ENCODE results near the gene TNS1.

DNA sequence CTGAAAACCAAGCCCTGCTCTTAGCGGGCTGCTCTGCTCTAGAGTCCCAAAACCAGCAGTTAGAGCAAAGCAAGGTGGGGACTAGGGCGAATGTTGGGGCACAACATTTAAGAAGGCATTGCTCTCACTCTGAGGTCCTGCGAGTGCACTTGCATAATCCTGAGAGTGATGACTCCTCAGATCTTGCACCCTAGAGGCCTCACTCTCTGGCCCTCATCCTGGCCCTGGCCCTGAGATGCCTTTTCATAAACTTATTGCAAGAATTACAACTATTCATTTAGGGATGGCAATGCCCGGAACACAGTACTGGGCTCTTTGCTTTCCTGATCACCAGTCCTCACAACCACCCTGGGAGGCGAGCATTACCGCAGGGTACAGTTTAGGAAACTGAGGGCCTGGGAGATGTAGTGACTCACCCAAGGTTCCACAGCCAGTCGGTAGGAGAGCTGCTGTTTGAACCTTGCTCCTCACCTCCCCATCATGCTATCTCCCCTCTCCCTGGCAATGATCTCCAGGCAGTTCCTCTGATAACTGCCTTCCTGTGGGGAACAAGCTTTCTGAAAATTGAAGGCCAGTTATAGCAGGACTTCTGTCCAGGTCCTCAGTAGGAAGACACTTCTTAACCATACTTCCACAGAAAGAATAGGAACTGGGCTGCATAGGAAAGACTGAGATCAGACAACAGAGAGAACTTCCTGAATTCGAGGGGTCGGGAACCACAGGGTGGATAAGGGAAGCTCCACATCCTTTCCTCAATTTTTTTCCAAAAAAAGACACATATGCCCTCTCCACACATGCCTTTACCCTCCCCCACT, 91.3 kb downstream of the TNS1 start:
- TF ChIP-seq, protein P1, sequence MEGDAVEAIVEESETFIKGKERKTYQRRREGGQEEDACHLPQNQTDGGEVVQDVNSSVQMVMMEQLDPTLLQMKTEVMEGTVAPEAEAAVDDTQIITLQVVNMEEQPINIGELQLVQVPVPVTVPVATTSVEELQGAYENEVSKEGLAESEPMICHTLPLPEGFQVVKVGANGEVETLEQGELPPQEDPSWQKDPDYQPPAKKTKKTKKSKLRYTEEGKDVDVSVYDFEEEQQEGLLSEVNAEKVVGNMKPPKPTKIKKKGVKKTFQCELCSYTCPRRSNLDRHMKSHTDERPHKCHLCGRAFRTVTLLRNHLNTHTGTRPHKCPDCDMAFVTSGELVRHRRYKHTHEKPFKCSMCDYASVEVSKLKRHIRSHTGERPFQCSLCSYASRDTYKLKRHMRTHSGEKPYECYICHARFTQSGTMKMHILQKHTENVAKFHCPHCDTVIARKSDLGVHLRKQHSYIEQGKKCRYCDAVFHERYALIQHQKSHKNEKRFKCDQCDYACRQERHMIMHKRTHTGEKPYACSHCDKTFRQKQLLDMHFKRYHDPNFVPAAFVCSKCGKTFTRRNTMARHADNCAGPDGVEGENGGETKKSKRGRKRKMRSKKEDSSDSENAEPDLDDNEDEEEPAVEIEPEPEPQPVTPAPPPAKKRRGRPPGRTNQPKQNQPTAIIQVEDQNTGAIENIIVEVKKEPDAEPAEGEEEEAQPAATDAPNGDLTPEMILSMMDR (IDR thresholded peaks at IDR 0.05; ENCODE audit: poor library complexity), result no peak
- TF ChIP-seq EZH2 (IDR thresholded peaks at IDR 0.05; ENCODE audit: borderline replicate concordance) (no peak), EZH2phosphoT487 (IDR thresholded peaks at IDR 0.05; ENCODE audit: low read depth, severe bottlenecking, unreplicated experiment) (no peak)

All from hepatocyte (in vitro differentiated cells).